ENCODE results near the gene ALPK1. TPM values are rescaled to one million over a fixed set of nuclear protein-coding genes. Genes with fewer than 3 reads are reported as not detected.
A peak's percentile ranks its signal among the peaks of the same experiment; 100 is the strongest.

Gene ALPK1
- total RNA-seq, 4 donors from 2014 or later = 12.6 to 19.9 (median 14.8) TPM

DNA sequence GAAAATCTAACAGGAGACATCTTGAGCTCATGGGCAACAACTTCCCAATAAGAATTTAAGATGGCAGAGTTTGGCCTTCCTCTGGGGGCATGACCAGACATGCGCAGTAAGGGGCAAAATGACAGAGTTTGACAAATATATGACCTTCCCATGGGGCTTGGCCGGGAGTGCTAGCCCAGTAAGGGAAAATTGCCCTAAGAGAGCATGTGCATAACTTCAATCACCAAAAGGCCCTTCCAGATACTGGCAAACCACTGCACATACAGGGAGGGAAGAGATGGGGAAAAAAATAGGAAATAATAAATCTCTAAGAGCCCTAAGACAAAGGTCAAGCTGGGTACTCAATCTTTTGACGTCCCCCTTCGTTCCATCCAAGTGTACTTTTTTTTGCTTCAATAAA lies 24.9 kb upstream of the ALPK1 start:
- H3K4me1 ChIP-seq = no peaks in the 10 kb centered on the region
- intact Hi-C loops (cut with DNase I) = no loop called here
- no peak overlapping the region for H3K4me3 ChIP-seq
- no peaks in the 10 kb centered on the region for H3K27me3 ChIP-seq
- DNase-seq (ENCODE audit: extremely low spot score) = no peak
- 95% methylated on average over 4 of the region's 4 CpGs for WGBS
- no peaks in the 10 kb centered on the region for H3K9me3 ChIP-seq
- peaks cover 0 to 7% (median 0%) of the 10 kb centered on the region in 4 donors for H3K36me3 ChIP-seq
- TF ChIP-seq EP300 (IDR thresholded peaks at IDR 0.05) (no peak), POLR2A (IDR thresholded peaks at IDR 0.05; ENCODE audit: low read depth) (no peak), POLR2AphosphoS5 (IDR thresholded peaks at IDR 0.05) (no peak)
- TF ChIP-seq, protein P1, sequence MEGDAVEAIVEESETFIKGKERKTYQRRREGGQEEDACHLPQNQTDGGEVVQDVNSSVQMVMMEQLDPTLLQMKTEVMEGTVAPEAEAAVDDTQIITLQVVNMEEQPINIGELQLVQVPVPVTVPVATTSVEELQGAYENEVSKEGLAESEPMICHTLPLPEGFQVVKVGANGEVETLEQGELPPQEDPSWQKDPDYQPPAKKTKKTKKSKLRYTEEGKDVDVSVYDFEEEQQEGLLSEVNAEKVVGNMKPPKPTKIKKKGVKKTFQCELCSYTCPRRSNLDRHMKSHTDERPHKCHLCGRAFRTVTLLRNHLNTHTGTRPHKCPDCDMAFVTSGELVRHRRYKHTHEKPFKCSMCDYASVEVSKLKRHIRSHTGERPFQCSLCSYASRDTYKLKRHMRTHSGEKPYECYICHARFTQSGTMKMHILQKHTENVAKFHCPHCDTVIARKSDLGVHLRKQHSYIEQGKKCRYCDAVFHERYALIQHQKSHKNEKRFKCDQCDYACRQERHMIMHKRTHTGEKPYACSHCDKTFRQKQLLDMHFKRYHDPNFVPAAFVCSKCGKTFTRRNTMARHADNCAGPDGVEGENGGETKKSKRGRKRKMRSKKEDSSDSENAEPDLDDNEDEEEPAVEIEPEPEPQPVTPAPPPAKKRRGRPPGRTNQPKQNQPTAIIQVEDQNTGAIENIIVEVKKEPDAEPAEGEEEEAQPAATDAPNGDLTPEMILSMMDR (IDR thresholded peaks at IDR 0.05) = no peak
- no peak overlapping the region for H3K27ac ChIP-seq (replicated peaks in 1 of 4)

DNA sequence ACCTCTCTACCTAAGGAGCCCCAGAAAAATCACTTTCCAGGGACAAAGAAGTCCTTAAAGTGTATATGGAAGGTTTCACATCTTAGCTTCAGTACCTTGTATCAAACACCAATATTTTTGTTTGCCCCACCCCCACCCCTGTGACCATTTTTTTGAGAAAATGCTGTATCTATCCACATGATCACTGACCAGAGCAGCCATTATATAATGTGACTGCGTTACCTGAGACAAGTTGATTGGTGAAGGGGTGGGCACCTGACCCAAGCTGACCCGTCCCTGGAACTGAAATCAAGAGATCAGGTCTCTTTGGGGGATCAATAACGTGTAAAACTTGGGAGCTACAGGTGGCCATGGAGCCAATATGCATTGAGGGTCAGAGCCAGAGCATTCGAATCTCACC lies 22.2 kb upstream of the ALPK1 start:
- Histone ChIP-seq H3K27ac (replicated peaks in 1 of 4) (no peak overlapping the region), H3K4me3 (no peak overlapping the region), H3K27me3 (no peaks in the 10 kb centered on the region), H3K4me1 (peaks cover 6 to 13% (median 11%) of the 10 kb centered on the region in 4 donors), H3K36me3 (peaks cover 0 to 7% (median 0%) of the 10 kb centered on the region in 4 donors), H3K9me3 (no peaks in the 10 kb centered on the region)
- DNase-seq (ENCODE audit: extremely low spot score) = no peak
- intact Hi-C loops (cut with DNase I) = no loop called here
- TF ChIP-seq POLR2A (IDR thresholded peaks at IDR 0.05; ENCODE audit: low read depth) = no peak
- TF ChIP-seq EP300 (IDR thresholded peaks at IDR 0.05) = no peak
- TF ChIP-seq, protein P1 (IDR thresholded peaks at IDR 0.05) = no peak
- TF ChIP-seq POLR2AphosphoS5 (IDR thresholded peaks at IDR 0.05) = no peak
- 94% methylated on average over 4 of the region's 4 CpGs for WGBS

DNA sequence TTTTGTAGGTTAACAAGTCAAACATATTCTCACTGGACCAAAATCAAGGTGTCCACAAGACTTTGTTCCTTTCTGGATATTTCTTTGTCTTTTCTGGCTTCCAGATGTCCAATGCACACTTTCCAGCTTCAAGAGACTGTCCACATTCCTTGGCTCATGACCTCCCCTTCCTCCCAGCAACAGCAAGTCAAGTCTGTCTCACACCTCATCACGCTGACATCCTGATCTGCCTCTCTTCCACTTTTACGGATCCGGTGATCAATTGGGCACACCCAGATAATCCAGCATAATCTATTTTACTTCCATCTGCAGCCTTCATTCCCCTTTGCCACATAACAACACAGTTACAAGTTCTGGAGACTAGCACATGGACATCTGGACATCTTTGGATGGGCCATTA lies 21.1 kb upstream of the ALPK1 start:
- H3K4me3 ChIP-seq = no peak overlapping the region
- peaks cover 0 to 7% (median 0%) of the 10 kb centered on the region in 4 donors for H3K36me3 ChIP-seq
- DNase-seq (ENCODE audit: extremely low spot score) = no peak
- no peaks in the 10 kb centered on the region for H3K27me3 ChIP-seq
- H3K4me1 ChIP-seq = peaks cover 7 to 15% (median 12%) of the 10 kb centered on the region in 4 donors
- no peak overlapping the region for H3K27ac ChIP-seq (replicated peaks in 1 of 4)
- no peaks in the 10 kb centered on the region for H3K9me3 ChIP-seq
- intact Hi-C loops (cut with DNase I) = no loop called here
- TF ChIP-seq, protein P1 (IDR thresholded peaks at IDR 0.05) = no peak
- 88% methylated on average over 3 of the region's 3 CpGs for WGBS

DNA sequence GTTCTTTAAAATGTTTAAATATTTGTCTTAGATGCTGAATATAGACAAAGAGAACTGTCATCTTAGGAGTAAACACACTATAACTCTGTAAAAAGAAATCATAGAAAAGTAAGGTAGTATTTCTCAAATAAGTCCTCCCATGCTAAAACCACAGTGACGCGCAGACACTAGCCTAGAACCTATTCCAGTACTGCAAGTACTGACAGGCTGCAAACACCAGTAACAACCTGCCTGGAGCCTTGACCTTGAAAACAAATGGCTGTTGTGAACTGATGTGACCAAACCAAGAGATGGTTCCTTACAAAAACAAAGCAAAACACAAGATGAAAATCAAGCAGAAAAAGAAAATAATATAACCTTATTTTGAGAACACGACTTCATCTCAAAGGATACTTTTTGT lies 19.9 kb upstream of the ALPK1 start:
- TF ChIP-seq, protein P1 (IDR thresholded peaks at IDR 0.05) = no peak
- 86% methylated on average over 3 of the region's 3 CpGs for WGBS
- no peak for DNase-seq (ENCODE audit: extremely low spot score)
- no peak overlapping the region for H3K4me3 ChIP-seq
- H3K27ac ChIP-seq (replicated peaks in 1 of 4) = no peak overlapping the region
- H3K27me3 ChIP-seq = no peaks in the 10 kb centered on the region
- no peaks in the 10 kb centered on the region for H3K9me3 ChIP-seq
- intact Hi-C loops (cut with DNase I) = no loop called here
- peaks cover 0 to 7% (median 0%) of the 10 kb centered on the region in 4 donors for H3K36me3 ChIP-seq
- H3K4me1 ChIP-seq = peaks cover 7 to 15% (median 12%) of the 10 kb centered on the region in 4 donors

DNA sequence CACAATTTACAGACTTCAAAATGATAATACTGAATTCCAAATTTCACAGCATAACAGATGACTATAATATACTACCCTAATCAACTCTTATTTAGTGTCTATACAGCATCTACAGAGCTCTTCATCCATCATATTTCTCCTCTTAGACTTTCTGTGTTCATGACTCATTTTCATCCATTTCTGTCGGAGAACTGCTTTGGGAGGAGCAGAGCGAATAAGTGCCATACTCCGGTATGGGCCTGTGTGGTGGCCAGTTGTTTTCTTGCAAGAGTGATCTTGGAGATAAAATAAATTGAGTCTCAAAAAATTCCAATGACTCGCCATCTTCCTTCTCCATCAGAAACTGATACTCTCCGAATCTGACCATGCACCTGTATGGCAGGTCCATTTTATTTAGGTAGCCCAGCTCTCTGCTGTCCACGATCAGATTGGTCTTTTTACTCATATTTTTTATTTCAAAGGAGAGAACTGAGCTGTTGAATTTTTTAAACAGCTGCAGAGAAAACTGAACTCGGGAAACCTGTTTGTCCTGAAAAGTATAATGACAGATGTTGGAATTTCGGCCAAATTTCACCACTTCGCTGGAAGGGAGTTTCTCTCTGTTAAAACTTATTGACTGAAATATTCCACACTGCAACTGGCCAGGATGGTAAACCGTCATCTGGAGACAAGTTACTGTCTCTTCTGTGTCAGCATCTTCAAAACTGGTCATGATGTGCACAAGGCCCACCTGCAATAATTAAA lies 19.3 kb upstream of the ALPK1 start:
- Histone ChIP-seq H3K36me3 (peaks cover 0 to 7% (median 0%) of the 10 kb centered on the region in 4 donors), H3K4me3 (no peak overlapping the region), H3K4me1 (peaks cover 7 to 16% (median 12%) of the 10 kb centered on the region in 4 donors), H3K9me3 (no peaks in the 10 kb centered on the region), H3K27me3 (no peaks in the 10 kb centered on the region), H3K27ac (replicated peaks in 1 of 4) (peak overlapping the region in 1 of 4 donors; percentile 28)
- TF ChIP-seq EP300 (IDR thresholded peaks at IDR 0.05) = no peak
- TF ChIP-seq POLR2A (IDR thresholded peaks at IDR 0.05; ENCODE audit: low read depth) = no peak
- TF ChIP-seq, protein P1 (IDR thresholded peaks at IDR 0.05) = no peak
- no peak for TF ChIP-seq POLR2AphosphoS5 (IDR thresholded peaks at IDR 0.05)
- DNase-seq (ENCODE audit: extremely low spot score) = no peak
- WGBS = 90% methylated on average over 10 of the region's 10 CpGs
- intact Hi-C loops (cut with DNase I) = no loop called here

Data from esophagus muscularis mucosa (tissue), 4 donors.